GM23248 (cell line): ENCODE measurements around the gene TCF7. TPM values are rescaled to one million over a fixed set of nuclear protein-coding genes. Genes with fewer than 3 reads are reported as not detected.

Experiments used
- DNase-seq: peaks from one replicate; pipeline ENCODE4 v3.0.0-alpha.2; 2015
- H2AFZ ChIP-seq: fragments of 200-600 bp; sonication (generic); 2 replicates; pipeline ENCODE4 v1.6.1; 2016; ENCODE audit warnings: antibody characterized with exemption
- H3F3A ChIP-seq: fragments of 200-600 bp; sonication (generic); 2 replicates; pipeline ENCODE4 v1.6.1; 2016; ENCODE audit warnings: mild to moderate bottlenecking, antibody characterized with exemption, mixed run types; ENCODE audit not compliant: insufficient read depth
- H3K27ac ChIP-seq: fragments of 200-600 bp; sonication (generic); 2 replicates; pipeline ENCODE4 v1.5.1; 2016; ENCODE audit warnings: mild to moderate bottlenecking
- H3K27me3 ChIP-seq: fragments of 200-600 bp; sonication (generic); replicated peaks from 2 replicates; pipeline ENCODE4 v1.6.1; 2016; ENCODE audit warnings: mild to moderate bottlenecking; ENCODE audit not compliant: insufficient read depth
- H3K36me3 ChIP-seq: fragments of 200-600 bp; sonication (generic); 2 replicates; pipeline ENCODE4 v1.6.1; 2016; ENCODE audit warnings: low read depth, mild to moderate bottlenecking
- H3K4me1 ChIP-seq: fragments of 200-600 bp; sonication (generic); 2 replicates; pipeline ENCODE4 v1.6.1; 2016; ENCODE audit warnings: mild to moderate bottlenecking; ENCODE audit not compliant: insufficient read depth
- H3K4me2 ChIP-seq: fragments of 200-600 bp; sonication (generic); one replicate; pipeline ENCODE4 v1.6.1; 2016; ENCODE audit warnings: mild to moderate bottlenecking; ENCODE audit not compliant: unreplicated experiment
- H3K4me3 ChIP-seq: fragments of 200-600 bp; sonication (generic); 2 replicates; pipeline ENCODE4 v1.5.1; 2016; ENCODE audit warnings: mild to moderate bottlenecking
- H3K79me2 ChIP-seq: fragments of 200-600 bp; sonication (generic); 2 replicates; pipeline ENCODE4 v1.6.1; 2016; ENCODE audit warnings: mild to moderate bottlenecking; ENCODE audit not compliant: insufficient read depth
- H3K9ac ChIP-seq: fragments of 200-600 bp; sonication (generic); 2 replicates; pipeline ENCODE4 v1.6.1; 2016; ENCODE audit warnings: mild to moderate bottlenecking
- H3K9me2 ChIP-seq: fragments of 200-600 bp; sonication (generic); 2 replicates; pipeline ENCODE4 v1.6.1; 2016; ENCODE audit warnings: mixed run types, mild to moderate bottlenecking, moderate library complexity; ENCODE audit not compliant: insufficient read depth
- H3K9me3 ChIP-seq: fragments of 200-600 bp; sonication (generic); one replicate; pipeline ENCODE4 v1.6.1; 2017; ENCODE audit warnings: low read depth
- H4K20me1 ChIP-seq: fragments of 200-600 bp; sonication (generic); 2 replicates; pipeline ENCODE4 v1.6.0; 2016; ENCODE audit not compliant: insufficient read depth
- EZH2 ChIP-seq: fragments of 200-600 bp; sonication (generic); IDR thresholded peaks from 2 replicates; pipeline ENCODE4 v1.6.1; 2018; ENCODE audit warnings: antibody characterized with exemption, mild to moderate bottlenecking; ENCODE audit not compliant: insufficient read depth, poor library complexity, severe bottlenecking
- EZH2phosphoT487 ChIP-seq: fragments of 200-600 bp; sonication (generic); IDR thresholded peaks from 2 replicates; pipeline ENCODE4 v1.6.1; 2018; ENCODE audit warnings: antibody characterized with exemption, moderate library complexity, mild to moderate bottlenecking, low read depth; ENCODE audit not compliant: insufficient read depth
- WGBS, 2 experiments: methylation state at CpG; one replicate each; pipeline ENCODE4 v1.1.6; 2015 to 2017; ENCODE audit warnings: low lambda C conversion rate in 2 of 2, low coverage in 1 of 2; ENCODE audit errors: missing lambda C conversion rate in 2 of 2; 5-methylcytosine and 5-hydroxymethylcytosine counted together
- in situ Hi-C: fragments of 300-500 bp; cut with MboI; formaldehyde crosslinking; loops from 2 replicates; pipeline ENCODE4 v1.15.0; 2020
- polyA plus RNA-seq: library from polyadenylated mRNA; unstranded; fragments of >200 nt; fragmentation: Nextera tagmentation; extraction: Ambion mirVana; gene quantifications from 2 replicates; pipeline ENCODE4 v1.2.1, GENCODE V29; 2016
- total RNA-seq: library from RNA; depleted of rRNA; stranded (reverse); fragments of >200 nt; shearing (Covaris generic); gene quantifications from 2 replicates; pipeline ENCODE4 v1.2.3, GENCODE V29; 2014

The TCF7 gene
- total and polyA plus RNA-seq, 2 experiments from 2014 or later = 1.4 to 2.7 TPM

DNA sequence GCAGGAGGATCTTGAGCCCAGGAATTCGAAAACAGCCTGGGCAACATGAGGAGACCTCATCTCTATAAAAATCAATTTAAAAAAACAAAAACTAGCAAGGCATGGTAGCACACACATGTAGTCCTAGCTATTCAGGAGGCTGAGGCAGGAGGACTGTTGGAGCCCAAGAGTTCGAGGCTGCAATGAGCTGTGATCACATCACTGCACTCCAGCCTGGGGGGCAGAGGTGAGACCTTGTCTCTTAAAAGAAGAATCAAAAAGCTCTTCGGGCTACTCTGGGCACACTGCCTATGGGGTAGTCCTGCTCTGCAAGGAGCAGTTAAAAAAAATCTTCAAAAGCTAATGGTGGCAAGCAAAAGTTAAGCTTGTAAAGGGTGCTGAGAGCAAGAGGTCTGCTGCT is 38.8 kb downstream of the TCF7 start:
- Histone ChIP-seq H3K9me3 (no peaks in the 10 kb centered on the region), H3K79me2 (peaks cover 97% of the 10 kb centered on the region), H3K27me3 (no peaks in the 10 kb centered on the region), H4K20me1 (peaks cover 8% of the 10 kb centered on the region; the same call in 1 of the 2 replicates), H2AFZ (no peak overlapping the region), H3K4me1 (peaks cover 3% of the 10 kb centered on the region; the same call in 1 of the 2 replicates), H3K36me3 (peaks cover 53% of the 10 kb centered on the region), H3K27ac (no peak overlapping the region), H3K9ac (no peak overlapping the region), H3K4me2 (no peak overlapping the region), H3K4me3 (no peak overlapping the region), H3F3A (peaks cover 61% of the 10 kb centered on the region), H3K9me2 (no peaks in the 10 kb centered on the region)
- WGBS, 2 experiments = 90 to 96% methylated on average over 3 of the region's 3 CpGs
- TF ChIP-seq EZH2 = no peak
- no peak for TF ChIP-seq EZH2phosphoT487
- in situ Hi-C loops = no loop called here
- no peak for DNase-seq

DNA sequence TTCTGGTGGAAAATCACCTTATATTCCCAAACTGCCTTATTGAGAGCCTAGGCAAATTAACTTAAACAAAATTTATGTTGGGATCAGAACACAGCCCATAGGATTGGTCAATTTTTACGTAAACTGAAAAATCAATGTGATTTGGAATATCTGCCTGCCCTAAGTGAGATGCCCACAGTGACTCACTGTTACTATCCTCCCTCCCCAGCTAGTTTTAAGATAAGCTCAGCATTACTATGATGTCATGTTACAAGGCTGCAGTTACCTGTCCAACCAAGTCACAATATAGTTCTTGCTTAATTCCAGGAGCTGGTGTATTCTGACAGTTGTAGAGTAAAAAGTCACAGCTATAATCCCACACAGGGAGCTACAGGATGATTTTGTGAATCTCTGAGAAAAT is 39.2 kb downstream of the TCF7 start:
- in situ Hi-C loops = no loop called here
- no peak overlapping the region for H3K4me3 ChIP-seq
- peaks cover 60% of the 10 kb centered on the region for H3F3A ChIP-seq
- no peak overlapping the region for H3K27ac ChIP-seq
- H3K4me1 ChIP-seq = peaks cover 3% of the 10 kb centered on the region; the same call in 1 of the 2 replicates
- TF ChIP-seq EZH2 (no peak), EZH2phosphoT487 (no peak)
- no peaks in the 10 kb centered on the region for H3K27me3 ChIP-seq
- peaks cover 97% of the 10 kb centered on the region for H3K79me2 ChIP-seq
- no peak overlapping the region for H3K9ac ChIP-seq
- H3K9me3 ChIP-seq = no peaks in the 10 kb centered on the region
- H4K20me1 ChIP-seq = peaks cover 8% of the 10 kb centered on the region; the same call in 1 of the 2 replicates
- no peak for DNase-seq
- H2AFZ ChIP-seq = no peak overlapping the region
- no peaks in the 10 kb centered on the region for H3K9me2 ChIP-seq
- no peak overlapping the region for H3K4me2 ChIP-seq
- H3K36me3 ChIP-seq = peaks cover 56% of the 10 kb centered on the region
- 95 to 97% methylated on average over 1 of the region's 1 CpG for WGBS, 2 experiments

DNA sequence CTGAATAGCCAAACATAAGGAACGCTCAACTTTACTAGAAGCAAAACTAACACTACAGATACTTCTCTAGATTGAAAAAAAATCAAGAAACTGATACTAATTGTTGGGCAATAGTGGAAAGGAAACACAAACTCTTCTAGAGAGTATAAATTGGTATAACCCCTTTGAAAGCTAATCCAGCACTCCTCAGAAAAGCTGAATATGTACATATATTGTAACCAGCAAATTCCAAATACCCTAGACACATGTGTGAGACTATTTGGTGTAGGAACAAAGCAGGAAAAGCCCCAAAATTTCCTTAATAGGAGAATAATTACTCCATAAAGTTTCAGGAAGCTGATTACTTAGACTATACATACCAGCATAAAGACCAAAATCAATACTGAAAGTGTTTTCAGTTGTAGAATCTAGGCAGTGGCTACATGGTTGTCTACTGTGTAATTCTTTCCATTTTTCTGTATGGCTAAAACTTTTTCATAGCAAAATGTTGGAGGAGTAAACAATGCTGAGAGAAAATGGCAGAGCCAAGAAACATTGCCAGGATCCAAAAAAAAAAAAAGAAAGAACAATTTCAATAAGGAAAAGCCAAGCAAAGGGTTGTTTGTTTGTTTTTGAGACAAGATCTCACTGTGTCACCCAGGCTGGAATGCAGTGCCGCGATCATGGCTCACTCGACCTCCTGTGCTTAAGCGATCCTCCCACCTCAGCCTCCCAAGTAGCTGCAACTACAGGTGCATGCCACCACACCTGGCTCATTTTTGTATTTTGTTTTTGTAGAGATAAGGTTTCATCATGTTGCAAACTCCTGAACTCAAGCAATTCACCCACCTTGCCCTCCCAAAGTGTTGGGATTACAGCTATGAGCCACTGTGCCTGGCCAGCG is 47.3 kb downstream of the TCF7 start:
- peaks cover 11% of the 10 kb centered on the region for H3F3A ChIP-seq
- no peaks in the 10 kb centered on the region for H3K9me2 ChIP-seq
- H3K27me3 ChIP-seq = no peaks in the 10 kb centered on the region
- no peaks in the 10 kb centered on the region for H3K4me1 ChIP-seq
- TF ChIP-seq EZH2 = no peak
- no peak for TF ChIP-seq EZH2phosphoT487
- H3K36me3 ChIP-seq = peaks cover 86% of the 10 kb centered on the region
- H3K4me3 ChIP-seq = no peak overlapping the region
- H3K4me2 ChIP-seq = no peak overlapping the region
- H3K9me3 ChIP-seq = no peaks in the 10 kb centered on the region
- peaks cover 95% of the 10 kb centered on the region for H3K79me2 ChIP-seq
- WGBS, 2 experiments = 97% methylated on average over 6 of the region's 6 CpGs
- no peak overlapping the region for H3K9ac ChIP-seq
- no peak overlapping the region for H3K27ac ChIP-seq
- H2AFZ ChIP-seq = no peak overlapping the region
- in situ Hi-C loops = no loop called here
- peaks cover 2% of the 10 kb centered on the region; the same call in 1 of the 2 replicates for H4K20me1 ChIP-seq
- no peak for DNase-seq

DNA sequence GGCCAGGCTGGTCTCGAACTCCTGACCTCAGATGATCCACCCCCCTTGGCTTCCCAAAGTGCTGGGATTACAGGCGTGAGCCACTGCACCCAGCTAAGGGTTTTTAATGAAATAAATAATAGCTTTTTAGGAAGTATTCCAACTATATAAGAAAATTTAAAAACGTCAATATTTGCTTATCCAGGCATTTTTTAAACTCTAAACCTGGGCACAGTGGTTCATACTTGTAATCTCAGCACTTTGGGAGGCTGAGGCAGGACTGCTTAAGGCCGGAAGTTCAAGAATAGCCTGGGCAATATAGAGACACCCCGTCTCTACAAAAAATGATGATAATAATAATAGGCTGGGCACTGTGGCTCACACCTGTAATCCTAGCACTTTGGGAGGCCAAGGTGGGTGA is 48.1 kb downstream of the TCF7 start:
- WGBS, 2 experiments = 96 to 97% methylated on average over 5 of the region's 5 CpGs
- no peaks in the 10 kb centered on the region for H3K9me2 ChIP-seq
- H3K27ac ChIP-seq = no peak overlapping the region
- H3K36me3 ChIP-seq = peaks cover 89% of the 10 kb centered on the region
- no peak for DNase-seq
- peaks cover 3% of the 10 kb centered on the region; the same call in 1 of the 2 replicates for H4K20me1 ChIP-seq
- no peak overlapping the region for H3K4me2 ChIP-seq
- no peak for TF ChIP-seq EZH2phosphoT487
- TF ChIP-seq EZH2 = no peak
- peaks cover 9% of the 10 kb centered on the region for H3F3A ChIP-seq
- H3K9ac ChIP-seq = no peak overlapping the region
- no peaks in the 10 kb centered on the region for H3K9me3 ChIP-seq
- H3K4me1 ChIP-seq = no peaks in the 10 kb centered on the region
- H2AFZ ChIP-seq = no peak overlapping the region
- no peaks in the 10 kb centered on the region for H3K27me3 ChIP-seq
- H3K4me3 ChIP-seq = no peak overlapping the region
- in situ Hi-C loops = no loop called here
- peaks cover 96% of the 10 kb centered on the region for H3K79me2 ChIP-seq
